Bronchial epithelial cell (primary cell): ENCODE results near the gene EXOC3L1. TPM values are rescaled to one million over a fixed set of nuclear protein-coding genes. Genes with fewer than 3 reads are reported as not detected.

ENCODE experiments used
- DNase-seq: peaks from one replicate; pipeline ENCODE4 v3.0.0-alpha.2; 2010; ENCODE audit warnings: low read depth
- FAIRE-seq: peaks from 2 replicates; lab custom pipeline; 2011; peaks lifted over from hg19 to GRCh38; lab: Jason Lieb, UNC
- H3K27me3 ChIP-seq: 2 replicates; pipeline ENCODE4 v1.5.1; 2011; ENCODE audit warnings: low read length; ENCODE audit not compliant: control insufficient read depth, insufficient read depth
- H3K36me3 ChIP-seq: 2 replicates; pipeline ENCODE4 v1.5.1; 2011; ENCODE audit warnings: low read length; ENCODE audit not compliant: control insufficient read depth, insufficient read depth
- H3K4me3 ChIP-seq: 2 replicates; pipeline ENCODE4 v1.5.1; 2011; ENCODE audit warnings: mild to moderate bottlenecking, low read depth, low read length, control low read depth
- CTCF ChIP-seq: IDR thresholded peaks from 2 replicates; pipeline ENCODE4 v1.5.1; 2011; ENCODE audit warnings: mild to moderate bottlenecking, moderate library complexity, low read length, control low read depth, inconsistent platforms; ENCODE audit not compliant: insufficient read depth, severe bottlenecking
- total RNA-seq: library from RNA; depleted of rRNA; stranded (reverse); fragments of >200 nt; gene quantifications from 2 replicates; pipeline ENCODE4 v1.2.1, GENCODE V29; 2014

The EXOC3L1 gene
- total RNA-seq, 1 donor from 2014 or later = not detected

GRCh38 chr16:67201411-67202345 is 11.7 kb upstream of the EXOC3L1 start:
- H3K4me3 ChIP-seq = no peak overlapping the region
- no peak for TF ChIP-seq CTCF
- FAIRE-seq (no peak), DNase-seq (no peak)
- no peaks in the 10 kb centered on the region for H3K27me3 ChIP-seq
- peaks cover 36% of the 10 kb centered on the region for H3K36me3 ChIP-seq

DNA sequence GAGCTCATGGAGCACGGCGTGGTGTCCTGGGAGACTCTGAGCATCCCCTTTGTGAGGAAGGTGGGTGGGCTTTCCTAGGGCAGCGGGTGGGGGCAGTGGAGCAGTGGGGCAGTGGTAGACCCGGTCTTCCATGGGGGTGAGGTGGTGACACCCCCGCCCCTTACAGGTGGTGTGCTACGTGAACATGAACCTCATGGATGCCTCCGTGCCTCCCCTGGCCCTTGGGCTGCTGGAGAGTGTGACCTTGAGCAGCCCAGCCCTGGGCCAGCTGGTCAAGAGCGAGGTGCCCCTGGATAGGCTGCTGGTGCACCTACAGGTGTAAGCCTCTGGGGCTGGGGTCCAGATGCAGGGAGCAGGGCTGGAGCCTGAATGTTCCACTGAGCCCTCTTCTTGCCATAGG is 10.6 kb upstream of the EXOC3L1 start:
- TF ChIP-seq CTCF = no peak
- FAIRE-seq = no peak
- H3K4me3 ChIP-seq = peak overlapping the region; percentile 61

GRCh38 chr16:67199808-67200198 is 9.9 kb upstream of the EXOC3L1 start:
- H3K27me3 ChIP-seq = no peaks in the 10 kb centered on the region
- H3K36me3 ChIP-seq = peaks cover 51% of the 10 kb centered on the region
- no peak for FAIRE-seq
- peak overlapping the region; percentile 61 for H3K4me3 ChIP-seq
- DNase-seq = no peak
- peak; percentile 40 for TF ChIP-seq CTCF

More for the DNA sequence above, 10.6 kb upstream of the EXOC3L1 start:
- Histone ChIP-seq H3K36me3 (peaks cover 45% of the 10 kb centered on the region), H3K27me3 (no peaks in the 10 kb centered on the region)
- no peak for DNase-seq

- H3K27me3 ChIP-seq = no peaks in the 10 kb centered on the region
- H3K4me3 ChIP-seq = peak within 1 kb of the TSS; percentile 61
- H3K36me3 ChIP-seq = peaks cover 56% of the 10 kb centered on the region
- peak; percentile 96 for TF ChIP-seq CTCF
- DNase-seq (peak; percentile 66), FAIRE-seq (no peak)
Measured at GRCh38 chr16:67199011-67199807, 9.3 kb upstream of the EXOC3L1 start, which contains the start of gene ELMO3. Gene ELMO3, plus strand, starts transcription at chr16:67199131. Its CDS starts 196 bp downstream, at chr16:67199327.

DNA sequence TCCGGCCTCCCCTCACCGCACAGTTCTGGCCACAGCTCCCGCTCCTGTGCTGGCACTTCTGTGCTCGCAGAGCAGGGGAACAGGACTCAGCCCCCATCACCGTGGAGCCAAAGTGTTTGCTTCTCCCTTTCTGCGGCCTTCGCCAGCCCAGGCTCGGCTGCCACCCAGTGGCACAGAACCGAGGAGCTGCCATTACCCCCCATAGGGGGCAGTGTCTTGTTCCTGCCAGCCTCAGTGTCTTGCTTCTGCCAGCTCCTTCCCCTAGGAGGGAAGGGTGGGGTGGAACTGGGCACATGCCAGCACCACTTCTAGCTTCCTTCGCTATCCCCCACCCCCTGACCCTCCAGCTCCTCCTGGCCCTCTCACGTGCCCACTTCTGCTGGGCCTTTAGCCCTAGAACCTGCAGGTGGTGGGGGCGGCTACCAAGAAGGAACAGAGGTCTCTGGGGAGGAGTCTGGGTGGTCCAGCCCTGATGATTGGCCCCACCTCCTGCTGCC is 8.3 kb upstream of the EXOC3L1 start:
- FAIRE-seq (no peak), DNase-seq (peak; percentile 69)
- no peaks in the 10 kb centered on the region for H3K27me3 ChIP-seq

More for the DNA sequence above, 8.3 kb upstream of the EXOC3L1 start:
- Histone ChIP-seq H3K36me3 (peaks cover 56% of the 10 kb centered on the region), H3K4me3 (no peak overlapping the region)
- peak; percentile 100 for TF ChIP-seq CTCF
